GM19372 (cell line): ENCODE results near the gene EPHB2.
"Not testable (repeated sequence)": the region's sequence is repeated elsewhere in the genome, so short reads cannot be mapped to it uniquely, and the experiment has no call there.

ENCODE experiments used
- ATAC-seq: cut with Tn5 transposase; IDR thresholded peaks from one replicate; pipeline ENCODE4 v1.9.1; 2021; ENCODE audit warnings: mild to moderate bottlenecking, low read depth, moderate library complexity; ENCODE audit not compliant: unreplicated experiment

EPHB2 gene

GRCh38 chr1:22689505-22689904 lies 21.1 kb upstream of the EPHB2 start:
- no peak for ATAC-seq

GRCh38 chr1:22691031-22691753 lies 19.4 kb upstream of the EPHB2 start:
- no peak for ATAC-seq

- no peak for ATAC-seq
These were observed 16.5 kb upstream of the EPHB2 start for GRCh38 chr1:22694172-22694571.

GRCh38 chr1:22696610-22697009 lies 14.0 kb upstream of the EPHB2 start:
- no peak for ATAC-seq

GRCh38 chr1:22697980-22698379 lies 12.7 kb upstream of the EPHB2 start:
- no peak for ATAC-seq

- ATAC-seq = no peak
These were observed 10.7 kb upstream of the EPHB2 start for GRCh38 chr1:22699681-22700520.

GRCh38 chr1:22702296-22703085 lies 8.1 kb upstream of the EPHB2 start:
- no peak for ATAC-seq

- ATAC-seq = no peak
These were observed 6.1 kb upstream of the EPHB2 start for GRCh38 chr1:22704440-22705067.

- ATAC-seq = no peak
These were observed 5.1 kb upstream of the EPHB2 start for GRCh38 chr1:22705586-22705985.

GRCh38 chr1:22706100-22706499 lies 4.5 kb upstream of the EPHB2 start:
- ATAC-seq = not testable (repeated sequence)

GRCh38 chr1:22708777-22709176 lies 1.9 kb upstream of the EPHB2 start:
- ATAC-seq = no peak

GRCh38 chr1:22709227-22709626 lies 1.4 kb upstream of the EPHB2 start:
- no peak for ATAC-seq

GRCh38 chr1:22709891-22710700 lies 543 bp upstream of the EPHB2 start:
- no peak for ATAC-seq

- ATAC-seq = no peak
These were observed 432 bp downstream of the EPHB2 start for GRCh38 chr1:22711071-22711470.

- ATAC-seq = no peak
These were observed 1.2 kb downstream of the EPHB2 start for GRCh38 chr1:22711591-22712501.

- no peak for ATAC-seq
These were observed 2.0 kb downstream of the EPHB2 start for GRCh38 chr1:22712502-22713271.

GRCh38 chr1:22714455-22714854 lies 3.8 kb downstream of the EPHB2 start:
- ATAC-seq = no peak
